Fibroblast of villous mesenchyme (primary cell): ENCODE measurements around the gene ARHGAP21. TPM values are rescaled to one million over a fixed set of nuclear protein-coding genes. Genes with fewer than 3 reads are reported as not detected.

Source experiments
- DNase-seq: peaks from one replicate; pipeline ENCODE4 v3.0.0-alpha.2; 2010; ENCODE audit warnings: low read depth
- H3K4me3 ChIP-seq: 2 replicates; pipeline ENCODE4 v1.5.1; 2011; ENCODE audit warnings: low read depth, mild to moderate bottlenecking, low read length
- CTCF ChIP-seq: IDR thresholded peaks from 2 replicates; pipeline ENCODE4 v1.5.1; 2012; ENCODE audit warnings: low read depth, mild to moderate bottlenecking, low read length; ENCODE audit not compliant: insufficient read depth
- small RNA-seq: library from RNA; depleted of rRNA; stranded (forward); fragments of <200 nt; gene quantifications from one replicate; pipeline ENCODE3, GENCODE V24; 2012
- total RNA-seq: library from RNA; depleted of rRNA; stranded (reverse); fragments of >200 nt; gene quantifications from 2 replicates; pipeline ENCODE4 v1.2.3, GENCODE V29; 2012

Gene ARHGAP21
- total RNA-seq, 1 donor = 136 TPM

DNA sequence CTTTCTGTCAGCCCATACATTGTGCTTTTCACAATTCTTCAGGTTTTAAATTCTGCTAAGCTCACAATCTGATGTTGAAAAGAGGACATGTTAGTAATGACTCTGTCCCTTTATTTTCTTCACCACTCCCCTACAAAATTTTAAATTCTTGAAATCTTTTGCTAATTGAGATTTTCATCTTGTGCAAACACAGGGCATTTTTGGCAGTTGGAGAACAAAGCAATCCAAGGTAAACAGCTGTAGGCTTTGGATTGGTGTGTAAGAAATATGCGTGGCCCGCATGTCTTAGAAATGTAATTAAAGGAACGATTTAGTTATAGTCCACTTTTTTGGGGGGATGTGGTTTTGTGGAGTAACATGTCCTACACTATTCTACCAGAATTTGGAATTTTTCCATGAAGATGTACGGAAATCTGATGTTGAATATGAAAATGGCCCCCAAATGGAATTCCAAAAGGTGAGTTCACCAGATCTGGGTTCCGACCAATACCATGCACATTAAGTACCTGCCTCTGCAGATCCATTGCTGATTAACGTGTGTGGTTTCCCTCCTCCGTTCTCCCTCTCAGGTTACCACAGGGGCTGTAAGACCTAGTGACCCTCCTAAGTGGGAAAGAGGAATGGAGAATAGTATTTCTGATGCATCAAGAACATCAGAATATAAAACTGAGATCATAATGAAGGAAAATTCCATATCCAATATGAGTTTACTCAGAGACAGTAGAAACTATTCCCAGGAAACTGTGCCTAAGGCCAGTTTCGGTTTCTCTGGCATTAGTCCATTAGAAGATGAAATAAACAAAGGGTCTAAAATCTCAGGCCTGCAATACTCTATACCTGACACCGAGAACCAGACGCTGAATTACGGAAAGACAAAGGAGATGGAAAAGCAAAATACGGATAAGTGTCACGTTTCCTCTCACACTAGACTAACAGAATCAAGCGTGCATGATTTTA, 181.1 kb downstream of the ARHGAP21 start:
- no peak for DNase-seq
- no peak overlapping the region for H3K4me3 ChIP-seq
- no peak for TF ChIP-seq CTCF

DNA sequence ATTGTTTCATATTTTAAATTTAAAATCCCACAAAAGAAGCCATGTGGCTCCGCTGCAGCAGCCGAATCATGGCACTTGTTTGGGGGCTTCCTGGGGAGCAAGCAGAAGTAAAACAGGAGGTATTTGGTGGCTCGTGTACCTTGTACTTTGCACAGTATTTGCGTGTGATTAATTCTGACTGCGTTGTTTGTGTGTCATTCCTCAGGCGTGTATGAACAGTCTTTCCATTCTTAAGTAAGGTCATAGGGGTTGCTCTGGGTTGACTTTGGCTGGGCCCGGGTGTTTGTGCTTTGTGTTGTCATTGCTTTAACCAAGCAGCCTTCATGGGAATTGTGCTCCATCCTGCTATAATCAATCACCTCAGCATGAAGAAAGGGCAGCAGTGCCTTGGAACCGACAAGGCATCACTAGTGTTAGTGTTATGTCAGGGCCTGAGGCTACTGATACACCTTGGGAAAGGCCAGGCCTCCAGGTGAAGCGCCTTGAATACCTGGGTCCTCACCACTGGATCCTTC, 182.4 kb downstream of the ARHGAP21 start:
- DNase-seq = no peak
- no peak for TF ChIP-seq CTCF
- H3K4me3 ChIP-seq = no peak overlapping the region

DNA sequence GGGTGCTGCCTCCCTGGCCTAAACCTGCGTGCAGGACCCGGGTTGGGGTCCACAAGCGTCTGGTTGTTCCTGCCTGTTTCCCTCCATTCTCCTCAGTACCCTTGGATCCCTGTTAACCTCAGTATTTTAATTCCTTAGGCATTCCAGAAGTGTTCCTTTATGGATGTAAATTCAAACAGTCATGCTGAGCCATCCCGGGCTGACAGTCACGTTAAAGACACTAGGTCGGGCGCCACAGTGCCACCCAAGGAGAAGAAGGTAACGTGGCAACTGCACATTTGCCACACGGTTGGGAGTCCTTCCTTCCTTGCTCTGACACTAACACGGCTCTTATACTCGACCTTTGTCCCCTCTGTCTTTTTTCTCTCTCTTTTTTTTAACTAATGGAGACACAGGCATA, 187.1 kb downstream of the ARHGAP21 start:
- H3K4me3 ChIP-seq = no peak overlapping the region
- no peak for DNase-seq
- no peak for TF ChIP-seq CTCF

DNA sequence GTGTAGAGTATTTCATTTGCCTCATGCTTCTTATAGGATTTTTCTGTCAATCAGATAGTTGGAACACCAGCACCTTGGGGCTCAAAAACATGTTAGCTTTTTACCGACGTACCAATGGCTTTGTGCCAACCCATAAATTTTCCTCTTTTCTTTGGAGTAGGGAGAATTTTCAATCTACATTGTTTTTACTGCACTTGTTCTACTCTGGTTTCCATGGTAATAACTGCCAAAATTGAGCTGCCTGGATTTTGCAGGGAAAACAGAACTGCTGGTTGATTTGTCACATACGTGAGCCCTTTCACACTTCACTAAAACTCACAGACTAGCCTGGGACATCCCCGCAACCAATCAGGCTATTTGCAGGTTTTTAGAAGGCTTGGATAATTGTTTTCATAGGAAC, 189.7 kb downstream of the ARHGAP21 start:
- no peak for DNase-seq
- H3K4me3 ChIP-seq = no peak overlapping the region
- no peak for TF ChIP-seq CTCF

Small RNAs within 50 kb of the gene (small RNA-seq; reads per million reads assigned to genes)
- gene RNA5SP305 = not detected

Other genes with a start within 250 kb of the ARHGAP21 start
- gene PRTFDC1, start 228.7 kb upstream of the ARHGAP21 start, total RNA-seq = 13.4 and 14.8 TPM in 2 replicates